Esophagus squamous epithelium (tissue), 5 donors: ENCODE data around the gene SREBF2. TPM values are rescaled to one million over a fixed set of nuclear protein-coding genes. Genes with fewer than 3 reads are reported as not detected.
"Not testable (repeated sequence)": the region's sequence is repeated elsewhere in the genome, so short reads cannot be mapped to it uniquely, and the experiment has no call there.

ENCODE experiments used
- DNase-seq: peaks from one replicate; lab custom pipeline; 2025; lab: John Stamatoyannopoulos, UW
- H3K27ac ChIP-seq, 4 donors: fragments of 200-600 bp; sonication (generic); one replicate each; pipeline ENCODE4 v1.5.1; 2016 to 2019; ENCODE audit warnings: mild to moderate bottlenecking in 1 of 4
- H3K27me3 ChIP-seq, 4 donors: fragments of 200-600 bp; sonication (generic); 1 replicate in 3 of 4; 2 replicates in 1 of 4; pipeline versions ENCODE4 v1.5.1 to v1.6.0; 2017 to 2021; ENCODE audit warnings: antibody characterized with exemption in 1 of 4
- H3K36me3 ChIP-seq, 3 donors: fragments of 200-600 bp; sonication (generic); one replicate each; pipeline ENCODE4 v1.5.1; 2016 to 2019
- H3K4me1 ChIP-seq, 3 donors: fragments of 200-600 bp; sonication (generic); one replicate each; pipeline ENCODE4 v1.5.1; 2017 to 2019
- H3K4me3 ChIP-seq, 4 donors: fragments of 200-600 bp; sonication (generic); 1 replicate in 3 of 4; 2 replicates in 1 of 4; pipeline ENCODE4 v1.5.1; 2016 to 2019; ENCODE audit warnings: mild to moderate bottlenecking in 2 of 4, moderate library complexity in 1 of 4
- H3K9me3 ChIP-seq, 3 donors: fragments of 200-600 bp; sonication (generic); one replicate each; pipeline ENCODE4 v1.5.1; 2016 to 2019
- CTCF ChIP-seq, 6 experiments: fragments of 450-650 bp in 4 of 6; fragments of 200-600 bp in 2 of 6; sonication (generic) in 2 of 6; IDR thresholded peaks; one replicate each; pipeline ENCODE4 v1.5.1; 2016 to 2019; ENCODE audit warnings: antibody characterized with exemption in 6 of 6, mild to moderate bottlenecking in 4 of 6, moderate library complexity in 4 of 6
- POLR2A ChIP-seq, 4 donors: fragments of 450-650 bp; IDR thresholded peaks; one replicate each; pipeline ENCODE4 v1.6.1; 2017; ENCODE audit warnings: antibody characterized with exemption in 4 of 4, mild to moderate bottlenecking in 4 of 4, moderate library complexity in 3 of 4
- WGBS, 2 donors: methylation state at CpG; one replicate each; pipeline ENCODE4 v1.1.5; 2018; 5-methylcytosine and 5-hydroxymethylcytosine counted together
- intact Hi-C: fragments of 100-400 bp; cut with DNase I; formaldehyde crosslinking; loops from one replicate; pipeline ENCODE4 v1.15.0; 2022
- total RNA-seq, 4 donors: library from RNA; depleted of rRNA; stranded (reverse); fragments of >200 nt; gene quantifications; one replicate each; pipeline ENCODE4 v1.1.0, GENCODE V29; 2016
- donor health status: DM: yes; HTN: yes; CAD: no.

Gene SREBF2
- total RNA-seq, 4 donors from 2014 or later = 72.8 to 138 (median 98.6) TPM

DNA sequence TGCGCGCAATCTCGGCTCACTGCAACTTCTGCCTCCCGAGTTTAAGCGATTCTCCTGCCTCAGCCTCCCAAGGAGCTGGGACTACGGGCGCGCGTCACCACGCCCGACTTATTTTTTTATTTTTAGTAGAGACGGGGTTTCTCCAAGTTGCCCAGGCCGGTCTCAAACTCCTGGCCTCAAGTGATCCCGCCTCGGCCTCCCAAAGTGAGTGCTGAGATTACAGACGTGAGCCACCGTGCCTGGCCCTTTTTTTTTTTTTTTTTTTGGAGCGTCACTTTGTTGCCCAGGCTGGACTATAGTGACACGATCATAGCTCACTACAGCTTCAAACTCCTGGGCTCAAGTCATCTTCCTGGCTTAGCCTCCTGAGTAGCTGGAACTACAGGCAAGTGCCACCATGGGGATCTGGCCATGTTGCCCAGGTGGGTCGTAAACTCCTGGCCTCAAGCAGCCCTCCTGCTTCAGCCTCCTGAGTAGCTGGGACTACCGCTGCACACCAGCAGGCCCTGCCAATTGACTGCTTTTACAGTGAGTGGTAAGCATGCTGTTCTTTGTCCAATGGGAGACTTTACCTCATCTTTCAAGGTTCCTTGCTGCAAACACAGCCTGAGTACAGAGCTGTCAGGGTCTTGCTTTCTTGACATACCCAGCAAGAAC lies 114.6 kb downstream of the SREBF2 start:
- WGBS, 2 donors = 64 to 68% methylated on average over 20 to 21 of the region's 21 CpGs
- intact Hi-C loops = no loop called here
- Histone ChIP-seq H3K4me3 (peak overlapping the region; percentile 62 to 93 (median 80)), H3K9me3 (no peaks in the 10 kb centered on the region), H3K27ac (peak overlapping the region in 3 of 4 donors; percentile 76 to 83 (median 81)), H3K36me3 (no peaks in the 10 kb centered on the region), H3K4me1 (peaks cover 12 to 31% (median 13%) of the 10 kb centered on the region in 3 donors), H3K27me3 (no peaks in the 10 kb centered on the region)
- no peak for TF ChIP-seq POLR2A (IDR thresholded peaks at IDR 0.05)
- TF ChIP-seq CTCF (IDR thresholded peaks at IDR 0.05) = no peak
- DNase-seq = no peak

DNA sequence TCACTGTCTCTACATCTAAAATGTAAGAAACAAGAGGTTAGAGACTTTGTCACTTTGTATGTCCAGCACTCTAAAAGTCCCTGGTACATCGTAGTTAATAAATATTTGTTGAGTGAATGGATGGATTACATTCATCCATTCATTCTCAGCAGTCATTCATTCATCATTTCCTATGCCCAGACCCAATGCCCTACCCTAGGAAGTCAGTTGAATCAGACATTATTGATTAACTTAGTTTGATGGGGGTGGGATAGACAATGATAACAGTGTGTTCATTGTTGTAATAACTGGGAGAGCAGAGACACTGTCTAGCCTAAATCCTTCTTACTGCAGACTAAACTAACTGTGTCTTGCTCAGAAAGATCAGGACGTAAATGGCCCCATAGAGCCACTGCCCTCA lies 115.2 kb downstream of the SREBF2 start:
- 89 to 94% methylated on average over 2 of the region's 2 CpGs for WGBS, 2 donors

DNA sequence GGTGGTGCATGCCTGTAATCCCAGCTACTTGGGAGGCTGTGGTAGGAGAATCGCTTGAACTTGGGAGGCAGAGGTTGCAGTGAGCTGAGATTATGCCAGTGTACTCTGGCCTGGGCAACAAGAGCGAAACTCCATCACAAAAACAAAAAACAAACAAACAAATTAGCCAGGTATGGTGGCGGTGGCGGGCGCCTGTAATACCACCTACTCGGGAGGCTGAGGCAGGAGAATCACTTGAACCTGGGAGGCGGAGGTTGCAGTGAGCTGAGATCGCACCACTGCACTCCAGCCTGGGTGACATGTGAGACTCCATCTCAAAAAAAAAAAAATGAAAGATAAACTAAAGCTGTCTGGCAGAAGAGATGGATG lies 116.0 kb downstream of the SREBF2 start:
- H3K4me1 ChIP-seq = peaks cover 12 to 20% (median 13%) of the 10 kb centered on the region in 3 donors
- H3K4me3 ChIP-seq, DNase-seq, H3K9me3 ChIP-seq, H3K36me3 ChIP-seq, intact Hi-C loops, H3K27ac ChIP-seq, H3K27me3 ChIP-seq: not testable (repeated sequence)
- 84 to 94% methylated on average over 6 to 8 of the region's 8 CpGs for WGBS, 2 donors

More for the DNA sequence above, 115.2 kb downstream of the SREBF2 start:
- peaks cover 12 to 27% (median 13%) of the 10 kb centered on the region in 3 donors for H3K4me1 ChIP-seq
- no peaks in the 10 kb centered on the region for H3K36me3 ChIP-seq
- no peak overlapping the region for H3K27ac ChIP-seq
- TF ChIP-seq CTCF (IDR thresholded peaks at IDR 0.05) (no peak), POLR2A (IDR thresholded peaks at IDR 0.05) (no peak)
- H3K27me3 ChIP-seq = no peaks in the 10 kb centered on the region
- intact Hi-C loops = no loop called here
- H3K9me3 ChIP-seq = no peaks in the 10 kb centered on the region
- DNase-seq = no peak
- H3K4me3 ChIP-seq = no peak overlapping the region

GRCh38 chr22:41949297-41949965 lies 116.5 kb downstream of the SREBF2 start:
- Histone ChIP-seq H3K36me3 (no peaks in the 10 kb centered on the region), H3K4me3 (no peak overlapping the region), H3K4me1 (peaks cover 12 to 20% (median 13%) of the 10 kb centered on the region in 3 donors), H3K27me3 (no peaks in the 10 kb centered on the region), H3K9me3 (no peaks in the 10 kb centered on the region), H3K27ac (no peak overlapping the region)
- 82 to 93% methylated on average over 7 of the region's 7 CpGs for WGBS, 2 donors
- intact Hi-C loops = no loop called here
- no peak for DNase-seq
- no peak for TF ChIP-seq POLR2A (IDR thresholded peaks at IDR 0.05)
- TF ChIP-seq CTCF (IDR thresholded peaks at IDR 0.05) = no peak

GRCh38 chr22:41951898-41952474 lies 119.1 kb downstream of the SREBF2 start, which contains the start of gene SMIM45:
TSS of gene SMIM45 (plus strand) at chr22:41952150.
- no peak within 1 kb of the TSS for H3K27ac ChIP-seq
- TF ChIP-seq CTCF (IDR thresholded peaks at IDR 0.05) = no peak
- no peak for TF ChIP-seq POLR2A (IDR thresholded peaks at IDR 0.05)
- H3K4me3 ChIP-seq = no peak within 1 kb of the TSS
- no peaks in the 10 kb centered on the region for H3K9me3 ChIP-seq
- no peaks in the 10 kb centered on the region for H3K27me3 ChIP-seq
- 52 to 74% methylated on average over 3 of the region's 16 CpGs for WGBS, 2 donors
- H3K4me1 ChIP-seq = peaks cover 4 to 5% (median 5%) of the 10 kb centered on the region in 3 donors
- intact Hi-C loops = loop anchor here (10.0 kb wide), 1 partner anchor 503 kb away; no protein-coding TSS in a partner anchor
- DNase-seq = no peak
- H3K36me3 ChIP-seq = no peaks in the 10 kb centered on the region
